Tibial nerve (tissue), 4 donors: ENCODE results near the gene KIF20B.

Source experiments
- CTCF ChIP-seq, 5 experiments: fragments of 200-600 bp in 3 of 5; fragments of 450-650 bp in 2 of 5; sonication (generic) in 3 of 5; IDR thresholded peaks; one replicate each; pipeline ENCODE4 v1.5.1; 2016 to 2019; ENCODE audit warnings: antibody characterized with exemption in 5 of 5, mild to moderate bottlenecking in 3 of 5, moderate library complexity in 2 of 5
- EP300 ChIP-seq, 2 donors: sonication (generic); formaldehyde crosslinking; IDR thresholded peaks; one replicate each; pipeline ENCODE4 v1.6.1; 2017; ENCODE audit warnings: antibody characterized with exemption in 2 of 2, mild to moderate bottlenecking in 1 of 2
- POLR2A ChIP-seq, 2 donors: fragments of 450-650 bp; IDR thresholded peaks; one replicate each; pipeline ENCODE4 v1.6.1; 2017; ENCODE audit warnings: antibody characterized with exemption in 2 of 2, mild to moderate bottlenecking in 2 of 2, moderate library complexity in 2 of 2

- TF ChIP-seq POLR2A (IDR thresholded peaks at IDR 0.05) (no peak), CTCF (IDR thresholded peaks at IDR 0.05) (peak; percentile 61 to 79 (median 72)), EP300 (IDR thresholded peaks at IDR 0.05) (no peak)
Observed at GRCh38 chr10:89793649-89794254, 92.4 kb downstream of the KIF20B start.
